Gastroesophageal sphincter (tissue), 4 donors: Measurements from ENCODE around the gene UBQLN4. TPM values are rescaled to one million over a fixed set of nuclear protein-coding genes. Genes with fewer than 3 reads are reported as not detected.

Experiments used
- ATAC-seq: fragments of 150-250 bp; one replicate; pipeline ENCODE4 v1.9.1; 2016; ENCODE audit warnings: mild to moderate bottlenecking, moderate library complexity
- H3K27ac ChIP-seq, 4 donors: fragments of 200-600 bp; sonication (generic) in 3 of 4; 1 replicate in 3 of 4; 2 replicates in 1 of 4; pipeline ENCODE4 v1.5.1; 2016 to 2019
- H3K27me3 ChIP-seq: fragments of 200-600 bp; sonication (generic); one replicate; pipeline ENCODE4 v1.5.1; 2019
- H3K36me3 ChIP-seq, 2 donors: fragments of 200-600 bp; sonication (generic); one replicate each; pipeline ENCODE4 v1.5.1; 2019; ENCODE audit warnings: control low read depth in 1 of 2
- H3K4me1 ChIP-seq, 3 donors: fragments of 200-600 bp; sonication (generic); 1 replicate in 2 of 3; 2 replicates in 1 of 3; pipeline ENCODE4 v1.5.1; 2016 to 2019; ENCODE audit warnings: control low read depth in 2 of 3
- H3K4me3 ChIP-seq, 2 donors: fragments of 200-600 bp; sonication (generic); one replicate each; pipeline ENCODE4 v1.5.1; 2019; ENCODE audit warnings: mild to moderate bottlenecking in 1 of 2, moderate library complexity in 1 of 2
- H3K9me3 ChIP-seq, 3 donors: fragments of 200-600 bp; sonication (generic); one replicate each; pipeline ENCODE4 v1.5.1; 2017 to 2019; ENCODE audit warnings: control low read depth in 2 of 3
- CTCF ChIP-seq, 4 experiments: fragments of 200-600 bp in 2 of 4; fragments of 450-650 bp in 2 of 4; sonication (generic) in 1 of 4; IDR thresholded peaks; one replicate each; pipeline ENCODE4 v1.5.1; 2017 to 2019; ENCODE audit warnings: antibody characterized with exemption in 4 of 4, mild to moderate bottlenecking in 2 of 4, moderate library complexity in 2 of 4
- EP300 ChIP-seq: sonication (generic); formaldehyde crosslinking; IDR thresholded peaks from one replicate; pipeline ENCODE4 v1.6.1; 2017; ENCODE audit warnings: antibody characterized with exemption, mild to moderate bottlenecking
- POLR2A ChIP-seq, 2 donors: fragments of 450-650 bp; IDR thresholded peaks; one replicate each; pipeline ENCODE4 v1.6.1; 2017; ENCODE audit warnings: antibody characterized with exemption in 2 of 2, mild to moderate bottlenecking in 2 of 2, moderate library complexity in 1 of 2
- POLR2AphosphoS5 ChIP-seq: sonication (generic); formaldehyde crosslinking; IDR thresholded peaks from one replicate; pipeline ENCODE4 v1.6.1; 2017; ENCODE audit warnings: antibody characterized with exemption
- WGBS, 2 donors: methylation state at CpG; one replicate each; pipeline ENCODE4 v1.1.5; 2018; ENCODE audit warnings: low coverage in 1 of 2; 5-methylcytosine and 5-hydroxymethylcytosine counted together
- total RNA-seq, 4 donors: library from RNA; depleted of rRNA; stranded (reverse); fragments of >200 nt; gene quantifications; one replicate each; pipeline ENCODE4 v1.1.0, GENCODE V29; 2016

UBQLN4 gene
- total RNA-seq, 4 donors from 2014 or later, result 19.6 to 29.6 (median 24.8) TPM

DNA sequence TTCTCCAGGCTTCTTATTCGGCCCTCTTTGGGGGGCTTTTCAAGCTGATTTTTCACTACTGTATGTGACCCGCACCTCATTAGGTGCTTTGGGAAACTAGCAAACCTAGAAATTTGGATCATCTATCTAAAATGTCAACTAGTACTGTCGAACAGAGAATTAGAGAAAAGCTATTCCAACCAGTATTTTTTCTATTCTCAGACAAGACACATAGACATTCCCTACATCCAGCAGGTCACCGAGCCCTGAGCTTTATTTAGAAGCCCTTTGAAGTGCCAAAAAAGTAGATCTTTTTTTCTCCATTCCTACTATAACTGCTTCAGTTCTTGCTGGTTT is 32.5 kb downstream of the UBQLN4 start:
- peak; percentile 8 for ATAC-seq
- TF ChIP-seq POLR2A (IDR thresholded peaks at IDR 0.05) (peak in 1 of 2 donors; percentile 5), POLR2AphosphoS5 (no peak)
- H3K27ac ChIP-seq, result peak overlapping the region in 3 of 4 donors; percentile 89 to 92 (median 92)

GRCh38 chr1:156020293-156021092 is 33.1 kb downstream of the UBQLN4 start, which contains the start of gene SSR2:
Gene SSR2 (minus strand): TSS chr1:156020951. CDS start chr1:156020167, 784 bp downstream.
- WGBS, 2 donors, result 1 to 3% methylated on average over 11 to 17 of the region's 45 CpGs

More for the DNA sequence above, 32.5 kb downstream of the UBQLN4 start:
- 3% methylated on average over 3 to 4 of the region's 4 CpGs for WGBS, 2 donors
- Histone ChIP-seq H3K4me3 (peak overlapping the region; percentile 61 to 83), H3K4me1 (peaks cover 0 to 25% (median 5%) of the 10 kb centered on the region in 3 donors), H3K9me3 (no peaks in the 10 kb centered on the region), H3K27me3 (no peaks in the 10 kb centered on the region), H3K36me3 (peaks cover 0 to 37% of the 10 kb centered on the region in 2 donors)

DNA sequence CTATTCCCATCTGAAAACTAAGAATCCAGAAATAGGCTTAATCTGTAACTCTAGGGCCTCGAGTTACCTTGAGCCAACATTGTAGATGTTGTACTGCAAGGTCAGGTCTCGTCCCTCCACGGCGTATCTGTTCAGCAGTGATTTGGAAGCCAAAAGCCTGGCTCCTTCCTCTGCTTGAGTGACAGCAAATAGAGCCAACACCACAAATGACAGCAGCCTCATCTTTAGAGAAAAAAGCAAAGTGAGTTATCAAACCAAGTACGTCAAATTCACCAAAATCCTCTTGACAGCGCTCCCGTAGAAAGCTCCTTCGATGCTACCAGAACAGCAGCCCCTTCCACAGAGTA is 33.7 kb downstream of the UBQLN4 start:
- peaks cover 0 to 25% (median 5%) of the 10 kb centered on the region in 3 donors for H3K4me1 ChIP-seq
- peak overlapping the region in 3 of 4 donors; percentile 89 to 92 (median 92) for H3K27ac ChIP-seq
- 23 to 46% methylated on average over 4 to 5 of the region's 8 CpGs for WGBS, 2 donors
- TF ChIP-seq EP300 (no peak), POLR2A (IDR thresholded peaks at IDR 0.05) (no peak), POLR2AphosphoS5 (no peak), CTCF (IDR thresholded peaks at IDR 0.05) (no peak)
- H3K36me3 ChIP-seq, result peaks cover 0 to 49% of the 10 kb centered on the region in 2 donors
- no peaks in the 10 kb centered on the region for H3K27me3 ChIP-seq
- H3K4me3 ChIP-seq, result peak overlapping the region; percentile 61 to 83
- H3K9me3 ChIP-seq, result no peaks in the 10 kb centered on the region
- no peak for ATAC-seq

More at GRCh38 chr1:156020293-156021092, 33.1 kb downstream of the UBQLN4 start, which contains the start of gene SSR2:
- no peaks in the 10 kb centered on the region for H3K9me3 ChIP-seq
- peak; percentile 98 for ATAC-seq
- H3K4me3 ChIP-seq, result peak within 1 kb of the TSS; percentile 61 to 83
- H3K4me1 ChIP-seq, result peaks cover 0 to 25% (median 5%) of the 10 kb centered on the region in 3 donors
- TF ChIP-seq POLR2A (IDR thresholded peaks at IDR 0.05) (peak in 1 of 2 donors; percentile 39), POLR2AphosphoS5 (peak; percentile 76), CTCF (IDR thresholded peaks at IDR 0.05) (no peak)
- H3K27ac ChIP-seq, result peak within 1 kb of the TSS; percentile 59 to 92 (median 90)
- H3K36me3 ChIP-seq, result peaks cover 0 to 43% of the 10 kb centered on the region in 2 donors
- no peaks in the 10 kb centered on the region for H3K27me3 ChIP-seq

- peaks cover 0 to 13% (median 2%) of the 10 kb centered on the region in 3 donors for H3K4me1 ChIP-seq
- no peak overlapping the region for H3K27ac ChIP-seq
- no peak for ATAC-seq
- no peak for TF ChIP-seq POLR2A (IDR thresholded peaks at IDR 0.05)
- TF ChIP-seq EP300, result no peak
- TF ChIP-seq POLR2AphosphoS5, result no peak
- TF ChIP-seq CTCF (IDR thresholded peaks at IDR 0.05), result no peak
- H3K27me3 ChIP-seq, result no peaks in the 10 kb centered on the region
- H3K36me3 ChIP-seq, result peaks cover 0 to 99% of the 10 kb centered on the region in 2 donors
- no peak overlapping the region for H3K4me3 ChIP-seq
- 86 to 100% methylated on average over 1 to 6 of the region's 7 CpGs for WGBS, 2 donors
- no peaks in the 10 kb centered on the region for H3K9me3 ChIP-seq
Observed at GRCh38 chr1:156014829-156015228, 38.8 kb downstream of the UBQLN4 start.

DNA sequence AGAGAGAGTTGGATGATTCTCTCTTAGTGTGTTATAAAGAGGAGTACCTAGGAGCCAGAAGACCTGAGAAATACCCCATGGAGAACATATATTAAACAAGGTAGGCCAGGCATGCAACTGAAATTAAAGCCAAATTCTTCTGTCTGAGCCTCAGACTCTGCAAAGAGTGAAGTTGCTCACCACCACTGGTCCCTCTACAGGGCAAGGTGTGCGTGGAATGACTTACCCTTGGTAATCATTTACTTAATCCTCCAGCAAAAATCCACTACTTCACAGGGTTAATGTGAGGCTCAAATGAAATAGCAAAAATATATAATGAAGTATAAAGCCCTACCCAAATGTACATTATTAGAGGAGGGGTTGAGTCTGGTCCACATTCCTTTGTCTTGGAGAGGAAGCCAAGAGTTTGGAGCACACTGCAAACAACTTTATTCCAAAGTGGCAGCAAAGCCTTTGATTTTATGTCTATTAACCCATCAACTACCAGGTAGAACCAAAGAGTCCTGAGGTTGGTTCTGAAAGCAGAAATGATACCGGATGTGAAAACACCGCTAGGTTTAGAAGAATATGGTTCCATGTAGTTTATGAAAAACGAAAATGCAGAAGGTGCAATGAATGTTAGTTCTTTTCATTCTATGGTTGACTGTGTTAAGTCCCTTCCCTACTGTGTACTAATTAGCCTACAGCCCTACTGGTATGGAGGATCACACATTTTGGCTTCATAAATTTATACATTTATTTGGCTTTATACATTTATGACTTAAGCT is 41.4 kb downstream of the UBQLN4 start:
- ATAC-seq, result no peak
- TF ChIP-seq POLR2A (IDR thresholded peaks at IDR 0.05) (no peak), EP300 (no peak), CTCF (IDR thresholded peaks at IDR 0.05) (no peak), POLR2AphosphoS5 (no peak)
- no peak overlapping the region for H3K27ac ChIP-seq
- H3K4me3 ChIP-seq, result no peak overlapping the region
- H3K9me3 ChIP-seq, result no peaks in the 10 kb centered on the region
- WGBS, 2 donors, result 92 to 95% methylated on average over 3 to 4 of the region's 4 CpGs
- no peaks in the 10 kb centered on the region for H3K27me3 ChIP-seq
- H3K36me3 ChIP-seq, result peaks cover 0 to 95% of the 10 kb centered on the region in 2 donors
- no peaks in the 10 kb centered on the region for H3K4me1 ChIP-seq
